Stimulated activated CD4-positive, alpha-beta T cell treated with anti-CD3 and anti-CD28 coated beads, Interleukin-4, amount 100 ng/mL, for 1 hour (primary cell): ENCODE data around the gene VPS37D.

Source experiments
- DNase-seq: peaks from one replicate; pipeline ENCODE4 v3.0.0-alpha.2; 2020

VPS37D gene

DNA sequence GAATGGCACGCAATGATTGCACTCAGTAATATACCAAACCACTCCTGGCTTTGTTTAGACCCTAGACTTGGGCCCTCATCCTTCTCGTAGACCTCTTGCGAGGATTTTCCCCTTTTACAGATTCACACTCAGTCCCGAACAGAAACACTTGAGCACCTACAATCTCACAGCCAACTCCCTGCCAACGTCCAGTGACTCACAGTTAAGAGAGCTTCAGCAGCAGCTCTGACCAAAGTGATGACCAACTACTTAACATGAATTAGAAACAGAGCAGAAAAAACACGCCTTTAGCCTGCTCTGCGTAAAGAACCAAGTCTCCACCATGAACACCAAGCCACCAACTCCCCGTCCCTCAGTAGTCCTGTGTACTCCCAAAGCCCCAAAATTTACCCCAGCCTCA lies 13.4 kb downstream of the VPS37D start:
- no peak for DNase-seq

DNA sequence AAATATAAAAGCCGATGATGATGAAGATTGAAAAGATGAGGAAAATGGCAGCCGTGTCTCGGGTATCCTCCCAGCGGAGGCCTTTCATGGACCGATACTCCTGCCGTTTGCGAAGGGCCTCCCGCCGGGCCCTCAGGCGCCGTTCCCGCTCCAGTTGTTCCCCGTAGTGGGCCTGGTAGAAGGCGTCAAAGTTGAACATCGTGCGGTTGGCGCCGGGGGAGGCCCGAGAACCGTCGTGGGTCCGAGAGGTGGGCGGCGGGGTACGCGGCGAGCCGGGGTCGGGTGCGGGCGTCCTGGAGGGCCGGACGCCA lies 15.1 kb downstream of the VPS37D start:
- no peak for DNase-seq

DNA sequence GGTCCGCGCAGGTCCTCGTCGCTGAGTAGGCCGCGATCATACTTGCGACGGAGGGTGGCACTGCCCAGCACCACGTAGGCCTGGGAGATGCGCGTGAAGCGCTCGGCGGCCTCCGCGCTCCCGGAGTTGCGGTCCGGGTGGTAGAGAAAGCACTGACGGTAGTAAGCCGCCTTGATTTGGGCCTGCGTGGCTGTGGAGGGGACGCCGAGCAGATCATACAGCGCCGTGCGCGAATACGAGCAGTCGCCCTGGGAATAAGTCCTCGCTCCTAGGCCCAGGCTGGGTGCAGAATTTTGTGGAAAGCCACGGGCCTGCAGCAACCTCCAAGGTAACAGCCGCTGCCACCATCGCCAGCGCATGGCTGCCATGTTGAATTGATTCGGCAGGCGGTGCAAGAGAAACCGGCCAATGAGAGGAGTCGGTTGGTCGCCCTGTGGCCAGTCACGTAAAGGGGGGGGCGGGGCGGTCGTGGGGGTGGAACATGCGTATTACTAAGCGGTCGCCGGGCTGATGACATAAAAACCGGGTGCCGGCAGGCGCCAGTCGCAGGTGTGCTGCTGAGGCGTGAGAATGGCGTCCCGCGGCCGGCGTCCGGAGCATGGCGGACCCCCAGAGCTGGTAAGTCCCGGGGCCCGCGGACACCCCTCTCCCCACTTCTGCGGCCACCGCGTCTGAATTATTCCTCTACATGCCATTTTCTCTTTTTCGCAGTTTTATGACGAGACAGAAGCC lies 15.6 kb downstream of the VPS37D start, which contains the start of the genes BUD23 and DNAJC30:
TSS of gene BUD23 (plus strand) at position 542 of the 732 bp plus-strand sequence. CDS start at position 571, 29 bp downstream.
TSS of gene DNAJC30 (minus strand) at position 398 of the 732 bp plus-strand sequence. CDS start at position 368, 30 bp downstream.
- peak; percentile 97 for DNase-seq

DNA sequence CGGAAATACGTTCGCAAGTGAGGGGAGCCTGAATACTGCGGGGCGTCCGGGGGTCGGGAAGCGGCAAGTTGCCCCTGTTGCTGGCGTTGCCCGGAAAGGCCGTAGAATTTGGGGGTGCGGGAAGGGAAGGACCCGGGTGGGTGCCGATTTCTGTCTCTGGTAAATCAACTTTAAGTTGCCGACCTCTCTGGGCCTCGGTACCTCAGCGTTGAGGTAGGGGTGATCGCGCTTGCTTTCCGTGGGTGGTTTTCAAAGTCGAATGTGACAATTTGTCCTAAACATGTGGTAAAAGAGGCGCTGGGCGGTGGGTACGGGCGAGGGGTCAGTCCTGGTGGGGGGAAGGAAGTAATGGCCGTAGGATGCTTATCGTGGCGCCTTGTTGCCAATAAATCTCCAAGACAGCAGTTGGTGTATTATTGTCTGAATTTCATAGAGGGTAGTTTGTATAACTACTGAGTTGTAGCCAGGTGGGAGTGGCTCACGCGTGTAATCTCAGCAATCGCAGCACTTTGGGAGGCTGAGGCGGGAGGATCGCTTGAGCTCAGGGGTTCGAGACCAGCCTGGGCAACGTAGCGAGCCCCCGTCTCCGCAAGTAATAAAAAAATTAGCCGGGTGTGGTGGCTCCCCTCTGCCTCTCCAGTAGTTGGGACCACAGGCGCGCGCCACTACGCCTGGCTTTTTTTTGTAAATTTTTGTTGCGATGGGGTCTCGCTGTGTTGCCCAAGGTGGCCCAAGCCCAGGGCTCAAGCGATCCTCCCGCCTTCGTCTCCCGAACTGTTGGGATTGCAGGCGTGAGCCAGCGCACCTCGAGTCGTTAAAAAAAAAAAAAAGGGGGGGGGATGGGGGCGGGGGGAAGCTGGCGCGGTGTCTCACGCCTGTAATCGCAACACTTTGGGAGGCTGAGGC lies 16.4 kb downstream of the VPS37D start:
- DNase-seq, result no peak

DNA sequence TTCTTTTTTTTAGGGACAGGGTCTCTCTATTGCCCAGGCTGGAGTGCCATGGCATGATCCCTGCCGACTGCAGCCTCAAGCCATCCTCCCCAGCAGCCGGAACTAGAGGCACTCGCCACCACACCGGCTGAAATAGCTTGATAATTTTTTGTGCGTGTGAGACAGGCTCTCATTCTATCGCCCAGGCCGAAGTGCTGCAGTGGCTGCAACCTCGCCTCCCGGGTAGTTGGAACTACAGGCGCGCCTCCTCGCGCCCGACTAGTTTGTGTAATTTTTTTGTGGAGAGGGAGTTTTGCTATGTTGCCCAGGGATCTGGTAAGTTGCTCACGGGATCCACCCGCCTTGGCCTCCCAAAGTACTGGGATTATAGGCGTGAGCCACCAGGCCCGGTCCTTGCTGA lies 17.7 kb downstream of the VPS37D start:
- DNase-seq, result no peak

DNA sequence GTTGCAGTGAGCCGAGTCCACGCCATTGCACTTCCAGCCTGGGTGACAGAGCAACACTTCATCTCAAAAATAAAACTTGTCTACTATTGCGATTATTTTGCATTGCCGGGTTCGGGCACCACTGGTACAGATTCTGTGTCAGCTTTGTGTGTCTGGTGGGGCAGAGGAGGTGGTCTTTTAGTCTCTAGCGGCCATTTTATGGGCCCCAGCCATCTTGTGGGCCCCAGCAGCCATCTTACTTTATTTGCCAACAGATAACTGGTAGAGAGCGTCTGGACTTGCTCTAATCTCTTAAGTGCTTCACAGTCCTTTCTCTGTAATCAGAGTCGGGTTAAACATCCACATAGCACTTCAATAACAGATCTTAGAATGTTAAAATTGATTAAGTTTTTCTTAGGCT lies 20.7 kb downstream of the VPS37D start:
- no peak for DNase-seq

DNA sequence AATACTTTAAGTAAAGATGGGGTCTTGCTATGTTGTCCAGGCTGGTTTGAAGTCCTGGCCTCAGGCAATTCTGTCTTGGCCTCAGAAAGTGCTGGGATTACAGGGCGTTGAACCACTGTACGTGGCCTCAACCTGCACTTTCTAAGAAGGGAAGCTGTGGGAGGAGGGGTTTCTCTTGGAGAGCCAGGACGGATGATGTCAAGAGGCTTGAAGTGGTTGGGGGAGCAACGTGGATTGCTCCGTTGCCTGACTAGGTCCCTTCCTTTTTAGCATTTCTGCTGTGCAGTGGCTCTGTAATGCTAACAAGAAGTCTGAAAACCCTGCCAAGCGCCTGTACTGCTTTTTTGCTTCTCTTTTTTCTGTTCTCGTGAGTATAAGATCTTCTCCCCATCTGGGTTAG lies 23.0 kb downstream of the VPS37D start:
- no peak for DNase-seq

DNA sequence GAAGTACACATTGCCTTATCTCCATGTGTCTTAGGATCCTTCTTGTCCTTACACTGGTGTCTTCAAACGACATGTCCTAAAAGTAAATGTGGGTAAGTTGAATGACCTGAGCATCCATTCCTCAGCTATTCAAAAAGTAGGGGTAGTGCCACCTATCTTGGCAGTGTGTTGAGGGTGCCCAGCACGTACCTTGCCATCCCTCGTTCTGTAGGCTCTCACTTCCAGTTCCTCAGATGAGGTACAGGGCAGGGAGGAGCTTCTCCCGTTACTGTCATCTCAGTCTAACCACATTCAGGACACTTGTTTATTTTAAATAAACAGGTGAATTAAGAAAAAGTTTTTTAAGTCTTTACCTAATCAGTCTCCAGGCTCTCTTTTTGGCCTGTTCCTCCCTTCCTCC lies 28.7 kb downstream of the VPS37D start:
- DNase-seq, result no peak

DNA sequence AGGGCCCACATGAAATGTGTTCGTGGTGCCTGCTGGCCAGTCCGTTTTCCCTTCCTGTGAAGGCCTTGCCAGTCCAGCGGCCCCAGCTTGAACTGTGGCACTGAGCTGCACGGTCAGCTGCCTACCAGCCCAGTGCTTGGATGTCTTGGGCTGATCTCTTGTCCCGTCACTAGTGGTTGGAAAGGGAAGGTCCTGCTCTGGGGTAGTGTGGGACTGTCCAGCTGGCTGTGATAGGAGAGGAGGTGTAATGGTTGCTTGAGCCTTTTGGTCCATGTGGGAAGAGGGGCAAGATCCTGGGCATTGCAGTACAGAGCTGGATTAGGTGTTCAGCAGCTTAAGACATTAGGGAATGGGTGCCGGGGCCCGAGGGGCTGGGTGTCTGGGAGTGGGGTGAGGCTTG lies 30.8 kb downstream of the VPS37D start:
- DNase-seq, result no peak

DNA sequence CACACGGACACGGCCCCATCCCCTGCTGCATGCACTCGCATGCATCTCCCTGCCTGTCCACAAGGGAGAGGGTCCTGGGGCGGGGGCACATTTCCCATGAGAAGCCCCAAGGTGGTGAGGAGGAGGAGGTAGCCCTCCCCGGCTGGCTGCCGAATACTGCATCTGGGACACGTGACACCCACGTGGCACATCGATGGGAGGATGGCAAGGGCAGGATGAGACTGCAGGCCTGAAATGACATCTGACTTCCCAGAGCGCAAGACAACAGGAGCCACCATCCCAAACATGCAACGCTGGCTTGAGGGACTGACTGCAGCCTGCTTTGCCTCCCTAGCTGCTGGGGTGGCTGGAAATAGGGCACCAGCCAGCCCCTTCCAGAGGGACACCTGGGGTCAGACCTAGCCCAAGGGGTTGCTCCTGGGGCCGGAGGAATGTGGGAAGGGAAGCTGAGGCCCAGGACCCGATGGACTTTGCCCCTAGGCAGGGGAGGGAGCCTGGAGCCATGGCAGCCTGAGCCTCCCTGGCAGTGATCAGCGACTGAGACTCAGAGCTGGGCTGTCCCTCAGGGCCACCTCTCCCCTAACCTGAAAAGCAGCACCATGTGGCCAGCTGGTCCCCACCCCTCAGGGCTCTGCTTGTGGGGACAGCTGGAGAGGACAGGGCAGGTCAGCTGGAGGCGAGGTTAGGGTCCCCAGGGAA lies 31.9 kb downstream of the VPS37D start:
- no peak for DNase-seq

DNA sequence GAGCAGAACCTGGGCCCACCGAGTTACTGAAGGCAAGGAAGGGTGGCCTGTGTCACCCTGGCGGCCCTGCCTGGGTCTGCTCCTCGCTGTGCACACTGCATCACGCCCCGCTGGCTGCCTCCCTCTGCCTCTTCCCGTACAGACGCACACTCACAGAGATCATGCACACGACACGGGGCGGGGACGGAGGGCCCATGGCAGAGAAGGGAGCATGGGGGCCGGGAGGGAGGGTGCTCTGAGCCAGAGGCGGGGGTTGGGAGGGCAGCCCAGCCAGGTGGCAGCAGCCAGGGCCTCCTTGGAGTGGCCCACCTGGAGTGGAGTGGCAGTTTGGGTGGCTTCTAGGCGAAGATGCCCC lies 32.4 kb downstream of the VPS37D start:
- no peak for DNase-seq

DNA sequence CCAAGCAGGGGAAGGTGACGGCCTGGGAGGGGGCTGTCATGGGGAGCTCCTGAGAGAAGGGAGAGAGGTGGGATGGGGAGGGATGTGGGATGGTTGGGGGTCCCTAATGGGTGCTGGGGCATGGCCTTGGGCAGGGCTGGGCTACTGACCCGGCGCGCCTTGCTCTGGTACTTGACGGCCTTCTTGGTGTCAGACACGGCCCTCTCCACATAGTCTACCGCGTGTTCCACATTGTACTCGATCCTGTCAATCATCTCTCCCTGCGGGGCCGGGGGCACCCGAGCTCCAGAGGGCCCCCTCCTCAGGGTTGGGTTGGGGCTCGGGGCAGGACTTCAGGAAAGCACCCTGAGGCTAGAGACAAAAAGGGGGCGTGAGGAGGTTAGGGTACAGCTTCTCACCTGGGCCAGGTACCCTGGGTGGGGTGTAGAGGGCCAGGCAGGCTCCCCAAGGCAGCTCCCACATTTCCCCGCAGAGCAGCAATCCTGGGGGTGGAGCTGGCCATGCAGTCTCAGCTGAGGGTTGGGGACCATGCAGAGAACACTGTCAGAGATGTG lies 33.0 kb downstream of the VPS37D start:
- no peak for DNase-seq

DNA sequence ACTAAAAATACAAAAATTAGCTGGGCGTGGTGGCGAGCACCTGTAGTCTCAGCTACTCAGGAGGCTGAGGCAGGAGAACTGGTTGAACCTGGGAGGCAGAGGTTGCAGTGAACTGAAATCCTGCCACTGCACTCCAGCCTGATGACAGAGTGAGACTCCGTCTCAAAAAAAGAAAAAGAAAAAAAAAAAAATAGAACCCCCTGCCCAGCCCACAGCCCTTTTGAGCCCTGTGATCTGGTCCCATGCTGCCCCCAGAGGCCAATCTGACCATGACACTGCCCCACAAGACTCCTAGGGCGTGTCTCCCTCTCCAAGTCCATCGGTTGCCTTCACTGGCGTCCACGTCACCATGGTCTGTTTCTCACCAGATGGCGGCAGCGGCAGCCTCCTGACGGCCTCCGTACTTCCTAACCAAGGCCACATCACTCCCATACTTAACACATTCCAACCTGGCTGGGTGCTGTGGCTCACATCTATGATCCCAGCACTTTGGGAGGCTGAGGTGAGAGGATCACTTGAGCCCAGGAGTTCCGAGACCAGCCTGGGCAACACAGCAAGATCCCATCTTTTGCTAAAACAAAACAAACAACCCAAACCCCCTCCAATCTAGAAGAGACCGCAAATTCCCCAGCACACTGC lies 33.8 kb downstream of the VPS37D start:
- DNase-seq, result peak; percentile 34

DNA sequence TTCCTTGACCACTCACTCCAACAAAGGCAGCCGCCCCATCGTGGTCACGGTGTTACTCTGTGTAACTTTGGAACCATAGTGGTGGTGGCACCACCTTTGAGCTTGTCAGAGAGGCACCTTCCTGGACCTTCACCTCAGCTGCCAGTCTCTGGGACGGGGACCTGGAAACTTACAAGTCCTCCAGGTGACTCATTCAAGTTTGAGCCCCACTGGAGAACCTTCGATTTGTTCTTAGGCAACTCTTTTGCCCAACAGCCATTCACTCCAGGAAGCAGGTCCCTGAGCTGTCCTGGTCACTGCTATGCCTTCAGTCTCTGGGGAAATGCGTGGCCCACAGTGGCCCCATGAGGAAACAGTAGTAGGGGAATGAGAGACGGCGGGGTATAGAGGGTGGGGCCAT lies 34.6 kb downstream of the VPS37D start:
- DNase-seq, result no peak

DNA sequence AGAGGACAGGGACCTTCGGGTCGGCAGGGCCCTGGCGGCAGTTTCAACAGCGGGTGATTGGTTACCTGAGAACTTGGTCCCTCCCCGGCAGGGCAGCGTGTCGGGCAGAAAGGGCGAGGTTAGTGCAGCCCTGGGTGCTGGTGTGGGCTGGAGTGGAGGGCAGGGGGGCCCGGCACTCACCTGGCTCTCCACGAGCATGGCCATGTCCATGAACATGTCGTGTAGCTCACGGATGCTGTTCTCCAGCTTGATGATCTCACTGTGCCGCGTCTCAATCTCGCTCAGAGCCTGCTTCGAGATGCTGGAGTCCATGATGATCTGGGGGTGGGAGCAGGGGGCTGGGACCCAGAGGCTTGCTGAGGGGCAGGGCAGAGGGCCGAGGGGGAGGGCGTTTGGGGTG lies 35.0 kb downstream of the VPS37D start:
- DNase-seq, result no peak

DNA sequence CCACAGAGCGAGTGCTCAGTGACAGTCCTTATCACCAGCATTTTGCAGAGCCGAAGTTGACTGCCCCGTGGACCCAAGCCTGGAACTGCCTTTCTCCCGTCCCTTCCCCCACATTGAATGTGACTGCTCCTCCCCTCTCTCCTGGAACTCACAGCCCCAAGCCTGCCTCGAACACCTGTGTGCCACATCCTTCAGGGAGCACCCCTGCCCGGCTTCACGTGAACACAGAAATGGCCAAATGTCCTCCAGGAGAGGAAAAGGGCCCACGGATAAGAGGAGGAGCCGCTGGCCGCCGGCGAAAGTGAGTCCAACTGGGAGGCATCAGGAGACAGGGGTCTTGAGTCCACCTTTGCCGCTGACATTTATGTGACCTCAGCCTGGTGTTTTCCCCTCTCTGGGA lies 35.6 kb downstream of the VPS37D start:
- no peak for DNase-seq

DNA sequence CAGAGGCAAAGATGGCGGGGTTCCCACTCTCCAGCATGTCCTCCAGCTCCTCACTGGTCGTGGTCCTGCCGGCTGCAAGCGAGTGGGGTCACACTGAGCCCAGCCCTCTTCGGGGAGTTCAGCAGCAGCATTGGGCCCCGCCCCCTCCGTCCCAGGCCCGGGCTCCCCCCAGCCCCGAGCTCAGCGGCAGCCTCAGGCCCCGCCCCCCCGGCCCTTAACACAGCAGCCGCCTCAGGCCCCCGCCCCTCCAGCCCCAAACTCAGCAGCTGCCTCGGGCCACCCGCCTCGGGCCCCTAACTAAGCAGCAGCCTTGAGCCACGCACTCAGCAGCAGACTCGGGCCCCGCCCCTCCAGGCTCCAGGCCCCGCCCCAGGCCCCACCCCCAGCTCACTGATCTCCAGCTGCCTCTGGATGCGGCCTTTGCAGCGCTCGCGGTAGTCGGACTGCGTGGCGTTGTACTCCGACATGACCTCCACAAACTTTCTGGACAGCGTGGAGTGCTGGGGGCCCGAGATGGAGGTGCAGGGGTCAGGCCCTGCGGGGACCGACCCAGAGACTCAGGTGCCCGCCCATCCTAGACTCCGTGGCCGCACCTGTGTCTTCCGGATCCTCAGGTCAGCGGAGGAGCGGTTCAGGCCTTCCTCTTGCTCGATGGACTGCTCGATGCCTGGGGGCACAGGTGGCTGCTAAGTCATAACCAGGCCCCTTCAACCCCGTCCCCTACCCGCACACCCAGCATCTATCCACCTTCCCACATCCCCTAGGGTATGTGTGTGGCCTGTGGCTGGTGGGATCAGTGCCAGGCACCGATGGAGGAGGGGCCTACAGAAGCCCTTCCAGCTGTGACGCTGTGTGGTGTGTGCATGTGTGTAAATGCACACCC lies 36.4 kb downstream of the VPS37D start:
- DNase-seq, result peak; percentile 50

DNA sequence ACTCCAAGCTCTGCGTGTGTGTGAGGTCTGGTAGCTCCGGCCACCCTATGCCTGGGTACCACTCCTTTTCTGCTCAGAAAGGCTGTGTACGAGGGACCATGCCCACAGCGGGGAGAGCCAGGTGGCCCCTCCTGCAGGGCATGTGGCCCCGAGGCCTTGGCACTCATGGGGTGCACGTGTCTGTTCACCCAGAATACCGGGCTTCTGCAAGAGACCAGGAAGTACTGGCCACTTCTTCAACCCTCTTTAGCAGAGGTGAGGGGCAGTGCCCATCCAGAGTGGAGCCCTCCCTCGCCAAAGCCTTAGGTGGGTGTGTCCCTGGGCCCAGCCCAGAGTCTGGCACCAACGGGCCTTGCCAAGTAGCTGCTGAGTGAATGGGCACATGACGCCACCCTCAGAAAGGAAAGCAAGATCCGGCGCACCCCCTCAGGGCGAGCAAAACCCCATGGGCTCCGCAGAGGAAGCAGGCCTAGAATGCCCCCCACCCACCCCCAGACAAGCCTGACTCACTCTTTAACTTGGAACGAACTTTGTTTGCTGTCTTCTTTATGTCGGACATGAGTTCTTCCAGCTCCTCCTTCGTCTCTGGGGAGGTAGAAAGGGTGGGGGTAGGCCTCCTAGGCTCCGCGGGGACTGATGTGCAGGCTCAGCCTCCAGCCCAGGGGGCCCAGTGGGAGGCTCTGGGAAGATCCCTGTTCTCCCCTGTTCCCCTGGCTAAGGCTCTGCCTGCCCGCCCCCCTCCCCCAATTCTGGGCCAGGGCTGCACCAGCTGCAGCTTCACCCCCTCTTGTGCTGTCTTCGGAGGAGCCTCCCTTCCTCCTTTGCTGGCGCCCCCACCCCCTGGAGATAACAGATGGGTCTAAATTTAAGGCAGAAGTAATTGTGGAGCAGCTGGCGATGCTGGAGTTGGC lies 37.3 kb downstream of the VPS37D start:
- no peak for DNase-seq

DNA sequence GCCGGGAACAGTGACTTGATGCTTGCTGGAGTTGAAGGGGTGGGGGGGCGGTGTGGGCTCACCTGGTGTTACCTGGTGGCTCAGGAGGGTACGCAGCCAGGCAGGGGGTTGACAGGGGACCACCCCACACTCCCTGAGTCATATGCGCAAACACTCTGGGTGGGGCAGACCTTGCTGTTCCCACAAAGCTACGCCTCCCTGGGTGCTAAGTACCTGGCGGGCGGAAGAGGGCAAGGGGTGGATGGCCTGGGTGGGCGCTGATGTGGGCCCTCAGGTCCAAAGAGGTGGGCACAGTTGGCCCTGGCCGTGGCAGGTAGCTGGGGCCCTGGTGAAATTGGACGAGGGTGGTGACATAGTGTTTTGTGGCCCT lies 37.9 kb downstream of the VPS37D start:
- DNase-seq, result no peak

DNA sequence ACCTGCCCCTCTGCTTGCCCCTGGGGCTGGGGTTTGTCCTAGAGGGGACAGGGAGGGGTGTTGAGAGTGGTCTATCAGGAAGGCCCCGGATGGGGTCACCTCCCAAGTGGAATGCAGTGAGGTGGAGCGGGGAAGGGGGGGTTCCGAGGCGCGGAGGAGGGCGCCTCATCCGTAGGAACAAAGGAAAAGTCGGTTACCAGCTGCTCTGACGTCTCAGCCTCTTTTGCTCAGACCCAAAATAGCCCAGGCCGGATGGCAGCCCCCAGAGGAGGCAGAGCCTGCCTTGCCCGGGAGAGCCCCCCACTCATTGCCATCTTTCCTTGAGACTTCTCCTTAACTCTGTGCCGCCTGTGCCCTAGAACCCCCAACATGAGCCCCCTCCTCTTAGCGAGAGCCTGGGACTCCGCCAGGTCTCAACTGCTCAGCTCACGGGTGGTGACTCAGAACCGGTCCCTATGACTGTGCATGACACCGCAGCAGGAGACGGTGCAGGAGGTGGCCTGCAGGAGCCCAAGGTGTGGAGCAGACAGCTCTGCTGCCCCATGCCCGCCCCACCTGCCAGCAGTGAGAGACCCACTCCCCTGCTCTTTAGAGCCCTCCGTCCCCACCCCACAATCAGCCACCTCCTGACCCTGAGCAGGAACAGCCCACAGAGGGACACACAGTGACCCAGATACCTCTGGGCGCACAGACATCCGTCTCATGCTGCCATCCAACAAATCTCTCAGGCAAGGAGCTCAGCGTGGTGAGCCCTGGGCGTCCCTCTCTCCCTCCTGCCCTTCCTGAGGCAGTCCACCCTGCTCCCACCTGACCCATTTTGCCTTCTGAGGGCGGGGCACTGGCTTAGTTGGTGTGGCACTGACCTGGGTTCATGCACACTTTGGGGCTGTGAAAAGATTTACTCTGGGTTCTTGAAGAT lies 38.8 kb downstream of the VPS37D start:
- DNase-seq, result peak; percentile 47
